ENCODE results near the gene ITGAL.

The ITGAL gene

GRCh38 chr16:30439720-30440348 is 32.7 kb upstream of the ITGAL start:
- peaks cover 18% of the 10 kb centered on the region for H3K36me3 ChIP-seq (ENCODE audit: insufficient read depth, low read length)
- no peak overlapping the region for H3K27ac ChIP-seq
- no peak overlapping the region for H3K9ac ChIP-seq (ENCODE audit: insufficient read length)
- TF ChIP-seq POLR2AphosphoS5 (IDR thresholded peaks at IDR 0.05; ENCODE audit: borderline replicate concordance, low read depth, low read length), result no peak
- TF ChIP-seq EZH2 (IDR thresholded peaks at IDR 0.05), result no peak
- no peak for TF ChIP-seq FOXP2 (optimal IDR thresholded peaks at IDR 0.05; ENCODE audit: control extremely low read depth, extremely low read length, insufficient read depth)
- no peak overlapping the region for H3K4me3 ChIP-seq
- H3K9me3 ChIP-seq (ENCODE audit: low read depth, low read length), result no peaks in the 10 kb centered on the region
- DNase-seq (ENCODE audit: low read depth, low spot score), result no peak

GRCh38 chr16:30443631-30444030 is 28.9 kb upstream of the ITGAL start:
- Histone ChIP-seq H3K27ac (no peak overlapping the region), H3K36me3 (ENCODE audit: insufficient read depth, low read length) (peaks cover 20% of the 10 kb centered on the region), H3K9me3 (ENCODE audit: low read depth, low read length) (no peaks in the 10 kb centered on the region), H3K9ac (ENCODE audit: insufficient read length) (no peak overlapping the region), H3K4me3 (peak overlapping the region; percentile 98)
- TF ChIP-seq FOXP2 (optimal IDR thresholded peaks at IDR 0.05; ENCODE audit: control extremely low read depth, extremely low read length, insufficient read depth) (no peak), EZH2 (IDR thresholded peaks at IDR 0.05) (no peak), POLR2AphosphoS5 (IDR thresholded peaks at IDR 0.05; ENCODE audit: borderline replicate concordance, low read depth, low read length) (no peak)
- DNase-seq (ENCODE audit: low read depth, low spot score), result no peak

DNA sequence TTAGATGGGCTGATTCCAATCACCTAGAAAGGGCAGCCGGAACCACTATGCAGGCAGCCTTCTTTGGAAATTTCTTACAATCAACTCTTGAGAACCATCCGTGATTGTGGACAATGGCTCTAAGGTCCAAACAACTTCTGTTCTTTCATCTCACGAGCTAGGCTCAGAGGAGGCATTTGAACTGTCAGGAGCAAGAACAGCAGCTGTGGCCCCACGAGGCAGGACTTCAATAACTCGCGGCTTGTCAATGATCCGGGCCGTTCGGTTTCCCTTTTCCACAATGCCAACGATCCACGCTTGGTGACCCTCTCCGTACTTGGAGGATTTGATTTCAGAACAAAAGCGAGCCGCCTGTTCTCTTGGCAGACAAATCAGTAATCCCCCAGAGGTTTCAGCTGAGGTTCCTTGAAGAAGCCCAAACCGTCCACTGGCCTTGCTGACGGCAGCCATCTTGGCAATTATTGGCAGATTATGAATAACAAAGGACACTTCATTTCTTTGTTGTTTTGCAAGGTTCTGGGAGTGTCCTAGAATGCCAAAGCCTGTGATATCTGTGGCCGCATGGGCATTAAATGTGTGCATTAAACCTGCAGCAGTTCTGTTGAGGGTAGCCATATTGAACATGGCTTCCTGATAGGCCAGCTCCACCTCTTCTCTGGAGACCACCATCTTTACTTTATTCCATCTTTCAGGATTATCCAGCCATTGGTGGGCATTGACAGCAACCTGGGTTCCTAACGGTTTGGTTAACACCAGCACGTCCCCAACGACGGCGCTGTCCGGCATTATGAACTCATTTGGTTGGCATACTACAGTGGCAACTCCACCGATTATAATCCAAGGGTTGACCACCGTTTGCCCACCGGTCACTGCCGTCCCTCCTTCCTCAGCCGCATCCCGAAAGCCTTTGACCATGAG is 28.1 kb upstream of the ITGAL start:
- no peak for DNase-seq (ENCODE audit: low read depth, low spot score)

GRCh38 chr16:30445149-30445407 is 27.5 kb upstream of the ITGAL start:
- H3K27ac ChIP-seq, result peak overlapping the region; percentile 94
- H3K36me3 ChIP-seq (ENCODE audit: insufficient read depth, low read length), result peaks cover 20% of the 10 kb centered on the region
- H3K4me3 ChIP-seq, result peak overlapping the region; percentile 98
- H3K9ac ChIP-seq (ENCODE audit: insufficient read length), result peak overlapping the region; percentile 96
- DNase-seq (ENCODE audit: low read depth, low spot score), result no peak
- TF ChIP-seq FOXP2 (optimal IDR thresholded peaks at IDR 0.05; ENCODE audit: control extremely low read depth, extremely low read length, insufficient read depth) (no peak), POLR2AphosphoS5 (IDR thresholded peaks at IDR 0.05; ENCODE audit: borderline replicate concordance, low read depth, low read length) (no peak), EZH2 (IDR thresholded peaks at IDR 0.05) (no peak)
- no peaks in the 10 kb centered on the region for H3K9me3 ChIP-seq (ENCODE audit: low read depth, low read length)

More for the DNA sequence above, 28.1 kb upstream of the ITGAL start:
- Histone ChIP-seq H3K36me3 (ENCODE audit: insufficient read depth, low read length) (peaks cover 20% of the 10 kb centered on the region), H3K9ac (ENCODE audit: insufficient read length) (peak overlapping the region; percentile 96), H3K4me3 (peak overlapping the region; percentile 98), H3K27ac (peak overlapping the region; percentile 94; the same call in 1 of the 2 replicates), H3K9me3 (ENCODE audit: low read depth, low read length) (no peaks in the 10 kb centered on the region)
- TF ChIP-seq EZH2 (IDR thresholded peaks at IDR 0.05) (no peak), POLR2AphosphoS5 (IDR thresholded peaks at IDR 0.05; ENCODE audit: borderline replicate concordance, low read depth, low read length) (no peak), FOXP2 (optimal IDR thresholded peaks at IDR 0.05; ENCODE audit: control extremely low read depth, extremely low read length, insufficient read depth) (no peak)

DNA sequence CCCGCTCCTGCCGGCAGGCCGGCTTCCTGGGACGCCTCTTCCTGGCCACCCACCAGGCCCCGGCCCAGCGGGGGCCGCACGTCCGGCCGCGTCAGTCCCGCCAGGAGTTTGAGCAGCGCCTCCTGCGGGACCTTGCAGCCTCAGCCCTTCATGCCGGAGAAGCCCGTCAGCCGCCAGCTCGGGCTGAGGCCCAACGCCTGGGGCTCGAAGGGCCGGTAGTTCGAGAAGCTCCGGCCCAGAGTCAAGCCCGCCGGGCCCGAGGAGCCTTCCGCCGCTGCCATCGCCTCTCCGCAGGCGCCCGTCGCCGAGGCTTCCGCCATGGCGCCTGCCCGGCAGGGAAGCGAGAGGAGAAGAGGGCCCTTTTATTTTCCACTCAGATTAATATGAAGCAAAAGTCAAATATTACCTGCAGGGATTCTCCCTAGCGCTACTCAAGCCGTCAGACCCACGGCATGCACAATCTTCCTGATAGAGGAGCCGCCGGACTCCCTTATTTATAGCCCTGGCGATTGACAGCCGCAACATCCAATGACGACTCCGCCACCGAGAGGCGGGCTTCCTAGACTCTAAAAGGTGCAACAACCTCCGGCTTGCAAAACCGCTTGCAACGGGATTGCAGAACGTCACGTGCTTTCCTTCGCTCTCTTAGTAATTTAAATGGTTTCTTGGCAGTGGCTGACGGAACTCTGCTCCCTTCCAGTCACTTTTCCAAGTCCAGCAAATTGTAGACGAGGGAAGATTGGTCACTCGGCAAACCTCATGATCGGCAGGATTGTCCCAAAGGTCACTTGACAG is 26.9 kb upstream of the ITGAL start, which contains the start of gene SEPHS2:
Gene SEPHS2 (minus strand): TSS at position 467 of the 795 bp plus-strand sequence. CDS start 147 bp downstream, at position 320.
- Histone ChIP-seq H3K9ac (ENCODE audit: insufficient read length) (peak within 1 kb of the TSS; percentile 96), H3K9me3 (ENCODE audit: low read depth, low read length) (no peaks in the 10 kb centered on the region), H3K4me3 (peak within 1 kb of the TSS; percentile 98), H3K36me3 (ENCODE audit: insufficient read depth, low read length) (peaks cover 20% of the 10 kb centered on the region), H3K27ac (peak within 1 kb of the TSS; percentile 94)
- TF ChIP-seq EZH2 (IDR thresholded peaks at IDR 0.05) (no peak), POLR2AphosphoS5 (IDR thresholded peaks at IDR 0.05; ENCODE audit: borderline replicate concordance, low read depth, low read length) (peak; percentile 97), FOXP2 (optimal IDR thresholded peaks at IDR 0.05; ENCODE audit: control extremely low read depth, extremely low read length, insufficient read depth) (peak; percentile 58)
- DNase-seq (ENCODE audit: low read depth, low spot score), result peak; percentile 82

- H3K27ac ChIP-seq, result peak overlapping the region; percentile 94
- no peak for DNase-seq (ENCODE audit: low read depth, low spot score)
- H3K9me3 ChIP-seq (ENCODE audit: low read depth, low read length), result no peaks in the 10 kb centered on the region
- TF ChIP-seq EZH2 (IDR thresholded peaks at IDR 0.05) (no peak), FOXP2 (optimal IDR thresholded peaks at IDR 0.05; ENCODE audit: control extremely low read depth, extremely low read length, insufficient read depth) (no peak), POLR2AphosphoS5 (IDR thresholded peaks at IDR 0.05; ENCODE audit: borderline replicate concordance, low read depth, low read length) (no peak)
- H3K36me3 ChIP-seq (ENCODE audit: insufficient read depth, low read length), result peaks cover 20% of the 10 kb centered on the region
- peak overlapping the region; percentile 98 for H3K4me3 ChIP-seq
- H3K9ac ChIP-seq (ENCODE audit: insufficient read length), result peak overlapping the region; percentile 77
Observed at GRCh38 chr16:30446203-30446595, 26.3 kb upstream of the ITGAL start.

GRCh38 chr16:30447512-30448226 is 24.9 kb upstream of the ITGAL start:
- no peak overlapping the region for H3K9ac ChIP-seq (ENCODE audit: insufficient read length)
- no peak for DNase-seq (ENCODE audit: low read depth, low spot score)
- no peak for TF ChIP-seq FOXP2 (optimal IDR thresholded peaks at IDR 0.05; ENCODE audit: control extremely low read depth, extremely low read length, insufficient read depth)
- TF ChIP-seq EZH2 (IDR thresholded peaks at IDR 0.05), result no peak
- no peak for TF ChIP-seq POLR2AphosphoS5 (IDR thresholded peaks at IDR 0.05; ENCODE audit: borderline replicate concordance, low read depth, low read length)
- no peak overlapping the region for H3K27ac ChIP-seq
- no peak overlapping the region for H3K4me3 ChIP-seq
- no peaks in the 10 kb centered on the region for H3K9me3 ChIP-seq (ENCODE audit: low read depth, low read length)
- peaks cover 20% of the 10 kb centered on the region for H3K36me3 ChIP-seq (ENCODE audit: insufficient read depth, low read length)
